GM21619 (cell line): ENCODE measurements around the gene SGO2.
A peak's percentile ranks its signal among the peaks of the same experiment; 100 is the strongest.

ENCODE experiments used
- ATAC-seq: cut with Tn5 transposase; IDR thresholded peaks from one replicate; pipeline ENCODE4 v1.9.1; 2021; ENCODE audit not compliant: unreplicated experiment

The SGO2 gene, protein sequence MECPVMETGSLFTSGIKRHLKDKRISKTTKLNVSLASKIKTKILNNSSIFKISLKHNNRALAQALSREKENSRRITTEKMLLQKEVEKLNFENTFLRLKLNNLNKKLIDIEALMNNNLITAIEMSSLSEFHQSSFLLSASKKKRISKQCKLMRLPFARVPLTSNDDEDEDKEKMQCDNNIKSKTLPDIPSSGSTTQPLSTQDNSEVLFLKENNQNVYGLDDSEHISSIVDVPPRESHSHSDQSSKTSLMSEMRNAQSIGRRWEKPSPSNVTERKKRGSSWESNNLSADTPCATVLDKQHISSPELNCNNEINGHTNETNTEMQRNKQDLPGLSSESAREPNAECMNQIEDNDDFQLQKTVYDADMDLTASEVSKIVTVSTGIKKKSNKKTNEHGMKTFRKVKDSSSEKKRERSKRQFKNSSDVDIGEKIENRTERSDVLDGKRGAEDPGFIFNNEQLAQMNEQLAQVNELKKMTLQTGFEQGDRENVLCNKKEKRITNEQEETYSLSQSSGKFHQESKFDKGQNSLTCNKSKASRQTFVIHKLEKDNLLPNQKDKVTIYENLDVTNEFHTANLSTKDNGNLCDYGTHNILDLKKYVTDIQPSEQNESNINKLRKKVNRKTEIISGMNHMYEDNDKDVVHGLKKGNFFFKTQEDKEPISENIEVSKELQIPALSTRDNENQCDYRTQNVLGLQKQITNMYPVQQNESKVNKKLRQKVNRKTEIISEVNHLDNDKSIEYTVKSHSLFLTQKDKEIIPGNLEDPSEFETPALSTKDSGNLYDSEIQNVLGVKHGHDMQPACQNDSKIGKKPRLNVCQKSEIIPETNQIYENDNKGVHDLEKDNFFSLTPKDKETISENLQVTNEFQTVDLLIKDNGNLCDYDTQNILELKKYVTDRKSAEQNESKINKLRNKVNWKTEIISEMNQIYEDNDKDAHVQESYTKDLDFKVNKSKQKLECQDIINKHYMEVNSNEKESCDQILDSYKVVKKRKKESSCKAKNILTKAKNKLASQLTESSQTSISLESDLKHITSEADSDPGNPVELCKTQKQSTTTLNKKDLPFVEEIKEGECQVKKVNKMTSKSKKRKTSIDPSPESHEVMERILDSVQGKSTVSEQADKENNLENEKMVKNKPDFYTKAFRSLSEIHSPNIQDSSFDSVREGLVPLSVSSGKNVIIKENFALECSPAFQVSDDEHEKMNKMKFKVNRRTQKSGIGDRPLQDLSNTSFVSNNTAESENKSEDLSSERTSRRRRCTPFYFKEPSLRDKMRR

DNA sequence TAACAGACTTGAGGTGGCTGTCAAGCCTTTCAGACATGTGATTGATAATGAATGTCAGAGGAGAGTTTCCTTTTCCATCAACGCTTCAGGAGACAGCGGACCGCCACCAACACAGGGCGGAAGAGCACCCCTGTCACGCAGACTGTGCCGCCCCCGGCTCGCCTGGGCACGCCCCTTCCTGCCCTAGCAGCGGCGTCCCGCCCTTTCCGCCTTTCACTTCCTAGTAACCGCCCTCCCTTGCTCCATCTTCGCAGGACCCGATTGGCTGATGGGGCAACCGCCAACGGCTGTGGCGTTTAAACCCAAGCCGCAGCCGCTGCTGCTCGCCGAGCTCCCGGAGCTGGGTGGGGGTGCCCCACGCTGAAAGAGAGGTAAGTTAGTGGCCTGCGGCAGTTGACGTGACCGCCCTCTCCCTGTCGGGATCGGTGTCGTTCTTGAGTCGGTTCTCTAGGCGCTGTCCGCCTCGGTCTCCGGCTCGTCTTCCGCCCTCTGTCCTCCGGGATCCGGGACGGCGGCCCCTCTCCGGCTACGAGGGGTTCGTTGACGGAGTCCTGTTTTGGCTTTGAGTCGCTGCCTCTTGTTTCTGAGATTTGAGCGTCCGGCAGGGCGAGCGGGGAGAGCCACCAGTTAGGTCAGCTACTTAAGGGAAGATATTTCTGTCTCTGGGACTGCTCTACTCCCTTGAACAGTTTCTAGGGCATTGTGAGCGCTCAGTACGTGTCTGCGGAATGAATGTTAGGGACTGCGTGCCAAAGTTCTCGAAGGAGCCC, at the start of gene SGO2:
Gene SGO2 (plus strand): TSS at position 326 of the 770 bp plus-strand sequence. CDS start 6,769 bp downstream, outside the sequence.
- ATAC-seq: peak; percentile 100

DNA sequence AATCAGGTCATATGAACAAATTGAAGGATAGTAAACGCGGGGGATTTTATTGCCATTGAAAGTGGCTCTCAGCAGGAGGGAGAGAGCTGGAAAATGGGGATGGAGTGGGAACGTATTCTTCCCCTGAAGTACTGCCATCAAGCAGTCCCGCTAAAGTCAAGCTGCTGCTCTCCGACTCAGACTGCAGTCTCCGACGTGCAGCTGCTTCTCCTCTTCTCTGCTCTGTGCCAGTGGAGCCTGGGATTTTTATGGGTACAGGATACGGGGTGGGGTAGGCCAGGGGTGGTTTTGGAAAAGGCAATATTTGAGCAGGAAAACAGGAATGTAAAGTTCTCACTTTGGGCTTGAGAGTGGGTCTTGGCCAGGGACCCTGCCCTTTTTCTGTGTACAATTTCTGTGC, 49.2 kb upstream of the SGO2 start:
- ATAC-seq: no peak

DNA sequence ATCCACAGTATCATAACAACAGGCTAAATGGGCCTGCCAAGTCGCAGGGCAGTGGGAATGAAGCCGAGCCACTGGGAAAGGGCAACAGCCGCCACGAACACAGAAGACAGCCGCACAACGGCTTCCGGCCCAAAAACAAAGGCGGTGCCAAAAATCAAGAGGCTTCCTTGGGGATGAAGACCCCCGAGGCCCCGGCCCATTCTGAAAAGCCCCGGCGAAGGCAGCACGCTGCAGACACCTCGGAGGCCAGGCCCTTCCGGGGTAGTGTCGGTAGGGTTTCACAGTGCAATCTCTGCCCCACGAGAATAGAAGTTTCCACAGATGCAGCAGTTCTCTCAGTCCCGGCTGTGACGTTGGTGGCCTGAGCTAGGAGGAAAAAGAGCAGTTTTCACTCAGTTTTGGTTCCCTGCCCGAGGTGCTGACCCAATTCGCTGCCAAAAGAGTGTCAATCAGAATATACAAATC, 48.3 kb upstream of the SGO2 start:
- no peak for ATAC-seq

DNA sequence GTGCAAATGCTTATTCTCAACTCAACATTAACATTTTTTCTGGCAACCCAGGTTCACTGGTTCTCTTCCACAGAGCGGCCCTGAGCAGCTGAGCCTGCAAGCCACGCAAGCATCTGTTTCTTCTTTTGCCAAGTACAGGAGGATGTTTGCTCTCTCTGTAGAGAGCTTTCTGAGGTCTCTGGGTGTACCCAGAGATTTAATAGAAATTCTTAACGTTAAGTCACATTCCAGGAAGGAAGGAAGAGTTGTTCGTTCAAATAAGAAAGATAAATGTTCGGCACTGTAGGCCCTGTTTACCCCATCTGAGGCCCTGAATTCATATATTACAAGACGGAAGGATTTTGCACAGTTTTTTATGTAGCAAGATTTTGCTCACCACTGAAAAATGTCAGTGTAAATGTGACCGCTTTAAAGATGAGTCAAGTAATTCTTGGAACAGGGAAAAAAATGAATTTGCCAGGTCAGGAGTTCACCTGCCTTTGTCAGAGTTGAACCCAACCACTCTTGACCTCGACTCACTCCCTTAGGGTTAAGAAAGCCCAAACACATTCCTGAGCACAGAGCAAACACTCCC, 46.2 kb upstream of the SGO2 start:
- no peak for ATAC-seq

DNA sequence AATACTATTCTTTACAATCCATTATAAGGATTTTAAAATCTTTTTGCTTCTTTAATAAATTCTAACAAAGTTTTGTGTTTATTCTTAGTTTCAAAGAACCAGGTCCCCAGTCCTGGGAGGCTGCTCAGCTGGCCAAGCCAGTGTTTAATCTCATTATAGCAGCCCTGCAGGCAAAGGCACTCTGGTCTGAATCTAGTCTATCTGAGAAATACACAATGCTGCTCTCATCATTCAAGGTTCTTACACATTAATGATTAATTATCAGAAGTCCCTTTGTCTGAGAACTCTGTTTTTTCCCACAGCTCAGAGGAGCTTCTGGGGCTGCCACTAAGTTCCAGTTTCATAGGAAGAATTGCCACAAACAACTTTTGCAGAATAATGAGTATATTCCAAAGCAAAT, 43.8 kb upstream of the SGO2 start:
- peak; percentile 69 for ATAC-seq

DNA sequence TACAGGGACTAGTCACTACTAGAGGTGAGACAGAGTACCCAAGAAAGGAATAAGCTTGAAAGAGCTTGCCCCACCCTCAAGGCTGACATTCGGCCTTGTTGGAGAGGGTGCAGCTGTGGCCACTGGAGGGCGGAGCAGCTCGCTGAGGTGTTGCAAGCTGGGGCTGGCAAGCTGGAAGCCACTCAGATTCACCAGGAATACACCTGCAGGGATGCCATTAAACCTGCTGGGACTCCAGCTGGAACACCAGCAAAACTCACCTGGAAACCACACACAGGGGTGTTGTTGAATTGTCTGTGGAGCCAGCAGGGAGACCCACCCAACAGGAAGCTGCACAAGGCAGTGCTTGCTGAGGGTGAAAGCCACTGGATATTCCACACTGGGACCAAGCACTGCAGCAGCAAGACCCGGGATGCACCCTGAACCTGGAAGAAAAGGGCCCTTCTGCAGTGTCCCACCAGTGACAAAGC, 42.2 kb upstream of the SGO2 start:
- peak; percentile 46 for ATAC-seq

DNA sequence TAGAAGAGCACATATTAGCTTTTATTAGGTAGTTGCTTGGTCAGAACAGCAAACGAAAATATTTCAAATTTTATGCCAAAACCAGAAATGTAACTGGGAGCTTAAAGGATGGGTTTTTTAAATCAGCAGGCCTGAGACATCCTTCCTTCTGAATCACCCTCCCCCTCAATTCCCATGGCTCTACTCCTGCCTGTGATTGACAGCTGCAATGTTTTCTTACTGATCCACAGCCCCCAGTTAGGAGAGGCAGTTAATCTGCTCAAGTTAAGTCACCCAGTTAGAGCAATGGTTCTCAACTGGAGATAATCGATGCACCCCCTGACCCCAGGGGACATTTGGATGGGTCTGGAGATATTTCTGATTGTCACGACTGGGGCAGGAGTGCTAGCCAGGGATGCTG, 41.1 kb upstream of the SGO2 start:
- no peak for ATAC-seq

DNA sequence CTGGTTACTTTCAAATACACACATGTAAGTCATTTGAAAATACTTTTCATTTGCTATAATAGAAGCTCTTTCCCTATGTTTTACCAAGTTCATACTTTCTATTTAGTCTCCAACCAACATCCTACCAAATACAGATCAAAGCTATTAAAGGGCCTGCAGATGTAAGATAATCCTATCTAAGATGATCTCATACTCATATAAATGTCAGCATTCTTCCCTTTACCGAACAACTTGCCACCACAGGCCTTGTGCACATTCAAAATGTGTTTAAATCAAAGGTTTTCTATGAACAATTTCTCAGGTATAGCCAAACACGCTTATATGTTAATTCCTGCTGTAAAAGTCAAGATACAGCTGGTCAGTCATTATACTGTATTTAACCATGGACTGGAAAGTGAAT, 39.5 kb upstream of the SGO2 start:
- ATAC-seq: no peak

DNA sequence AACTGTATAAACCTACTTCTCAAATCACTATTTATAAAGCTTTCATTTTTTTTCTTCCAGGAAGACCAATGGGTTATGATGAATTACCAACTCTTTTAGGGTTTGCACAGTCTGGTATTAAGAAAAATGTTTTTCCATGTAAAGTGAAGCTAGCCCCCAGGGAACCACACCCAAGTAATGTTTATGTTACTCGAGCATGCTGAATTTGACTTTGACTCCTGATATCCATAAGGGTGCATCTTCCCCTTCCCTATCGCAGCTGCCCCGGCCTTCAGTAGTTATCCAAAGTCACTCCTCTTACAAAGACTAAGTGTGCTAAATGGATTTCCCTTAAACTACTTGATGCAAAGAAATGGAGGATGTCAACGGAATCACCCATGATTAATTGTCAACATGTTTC, 37.8 kb upstream of the SGO2 start:
- ATAC-seq: no peak

DNA sequence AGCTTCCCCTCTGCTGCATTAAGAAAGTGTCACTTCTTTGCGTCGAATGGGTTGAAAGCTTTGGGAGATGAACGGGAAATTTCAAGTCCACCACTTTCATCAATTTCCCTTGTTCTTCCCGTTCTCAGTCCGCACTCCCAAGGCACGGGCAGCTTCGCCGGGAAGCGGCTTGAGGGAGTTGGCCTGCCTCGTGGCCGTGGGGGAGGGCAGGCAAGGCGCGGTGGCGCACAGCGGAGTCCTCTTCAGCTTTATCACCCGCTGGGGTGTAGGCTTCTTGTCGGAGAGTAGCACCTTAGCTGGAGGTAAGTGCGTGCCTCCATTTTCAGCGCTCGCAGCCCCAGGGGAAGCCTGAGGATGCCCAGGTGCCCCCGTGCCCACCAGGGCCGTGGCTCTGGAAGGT, 36.0 kb upstream of the SGO2 start:
- no peak for ATAC-seq

DNA sequence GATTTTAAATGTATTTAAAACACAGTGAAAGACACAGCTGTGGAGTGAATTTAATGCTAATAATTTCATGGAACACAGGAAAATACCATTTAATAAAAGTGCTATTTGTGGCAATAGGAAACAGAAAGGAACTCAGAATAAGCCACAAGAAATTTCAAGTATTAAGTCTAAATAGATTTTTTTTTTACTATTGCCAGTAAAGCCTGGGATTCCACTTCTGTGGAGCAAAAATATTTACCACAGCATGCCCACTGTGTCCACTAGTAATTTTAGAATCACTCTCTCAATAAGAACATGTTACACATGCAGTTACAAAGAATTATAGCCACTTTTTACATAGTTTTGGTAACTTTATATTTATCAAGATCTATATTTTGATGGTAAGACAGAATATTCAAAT, 33.4 kb upstream of the SGO2 start:
- ATAC-seq: no peak

DNA sequence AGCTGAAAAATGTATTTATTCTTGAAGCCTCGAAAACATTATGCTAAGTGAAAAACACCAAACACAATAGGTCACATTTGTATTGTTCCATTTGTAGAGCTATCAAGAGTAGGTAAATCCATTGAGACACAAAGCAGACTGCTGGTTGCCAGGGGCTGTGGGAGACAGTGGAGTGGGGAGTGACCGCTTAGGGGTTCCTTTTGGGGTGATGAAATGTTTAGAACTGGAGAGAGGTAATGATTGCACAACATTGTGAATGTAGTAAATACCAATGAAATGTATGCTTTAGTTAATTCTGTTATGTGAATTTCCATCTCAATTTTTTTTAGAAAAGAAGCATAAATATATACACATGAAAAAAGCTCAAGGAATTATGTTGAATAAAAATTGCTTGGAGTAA, 32.0 kb upstream of the SGO2 start:
- ATAC-seq: no peak

DNA sequence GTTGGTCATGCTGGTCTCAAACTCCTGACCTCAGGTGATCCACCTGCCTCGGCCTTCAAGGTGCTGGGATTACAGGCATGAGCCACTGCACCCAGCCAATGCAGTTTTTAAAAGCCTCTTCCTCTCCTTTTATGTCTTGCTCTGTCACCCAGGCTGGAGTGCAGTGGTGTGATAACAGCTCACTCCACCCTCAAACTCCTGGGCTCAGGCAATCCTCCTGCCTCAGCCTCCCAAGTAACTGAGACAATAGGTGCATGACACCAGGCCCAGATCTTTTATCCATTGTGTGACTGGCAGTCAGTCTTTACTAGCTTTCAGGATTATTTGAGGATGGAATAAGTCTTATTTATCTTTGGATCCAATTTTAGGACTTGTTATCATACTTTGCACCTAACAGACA, 29.3 kb upstream of the SGO2 start:
- ATAC-seq: no peak

DNA sequence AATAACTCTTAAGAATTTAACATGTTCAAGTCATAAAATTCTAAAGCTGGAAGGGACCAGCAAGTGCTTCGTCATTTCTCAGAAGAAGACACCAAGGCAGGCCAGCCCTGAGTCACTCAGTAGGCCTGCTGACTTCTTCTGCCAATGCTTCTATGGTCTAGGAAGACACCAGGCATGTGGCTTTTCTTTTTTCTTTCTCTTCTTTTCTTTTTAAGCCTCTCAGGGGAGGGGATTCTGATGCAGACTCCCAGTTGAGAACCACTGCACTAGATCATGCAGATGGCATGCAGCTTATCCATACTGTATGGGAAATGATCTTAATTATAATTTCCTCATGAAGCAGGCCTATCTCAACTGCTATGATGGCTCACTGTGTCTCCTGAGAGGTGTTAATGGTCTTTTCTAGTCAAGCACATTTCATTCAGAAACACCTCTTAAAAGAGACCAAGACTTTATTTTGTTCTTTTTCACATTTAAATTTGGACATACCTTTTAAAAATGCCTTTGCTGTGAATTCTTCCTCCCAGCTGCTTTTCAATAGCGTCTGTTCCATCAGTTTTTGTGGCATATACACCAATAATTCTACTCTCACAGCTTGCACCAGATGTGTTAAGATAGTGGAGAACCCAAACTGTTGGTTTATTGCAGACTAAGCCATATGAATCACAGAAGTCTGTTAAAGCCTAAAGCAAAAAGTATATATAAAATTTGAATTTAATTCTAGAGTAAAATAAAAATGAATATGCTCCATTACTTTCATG, 27.4 kb upstream of the SGO2 start:
- no peak for ATAC-seq

DNA sequence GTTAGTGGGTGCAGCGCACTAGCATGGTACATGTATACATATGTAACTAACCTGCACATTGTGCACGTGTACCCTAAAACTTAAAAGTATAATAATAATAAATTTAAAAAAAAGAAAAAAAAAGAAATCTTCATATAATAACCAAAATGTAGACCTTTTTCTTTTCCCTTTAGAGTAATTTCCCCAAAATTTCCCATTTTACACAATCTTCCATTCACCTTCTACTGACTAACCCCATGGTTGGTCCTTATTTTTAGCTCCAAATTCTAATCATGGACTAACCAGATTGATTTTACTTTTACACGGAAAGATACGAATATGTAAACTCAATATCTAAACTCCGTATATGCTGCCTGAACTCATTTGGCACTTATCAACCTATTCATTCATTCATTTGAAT, 23.8 kb upstream of the SGO2 start:
- no peak for ATAC-seq

DNA sequence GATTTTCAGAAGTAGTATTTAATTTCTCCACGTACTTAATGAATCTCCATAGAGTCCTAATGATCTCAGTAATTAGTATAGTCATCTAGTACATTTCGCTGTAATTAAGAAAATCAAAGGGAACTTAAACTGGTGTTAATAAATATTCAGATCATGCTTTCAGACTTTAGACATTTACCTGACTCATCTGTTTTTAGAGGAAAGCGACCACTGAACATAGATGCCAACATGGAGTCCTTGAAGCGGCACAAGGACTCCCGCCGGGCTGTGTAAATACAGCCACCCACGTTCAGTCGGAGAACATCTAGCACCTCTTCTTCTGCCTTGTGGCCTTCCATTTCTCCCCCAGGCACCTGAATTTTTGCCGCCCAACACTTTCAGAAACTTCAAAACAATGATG, 19.3 kb upstream of the SGO2 start:
- ATAC-seq: no peak

DNA sequence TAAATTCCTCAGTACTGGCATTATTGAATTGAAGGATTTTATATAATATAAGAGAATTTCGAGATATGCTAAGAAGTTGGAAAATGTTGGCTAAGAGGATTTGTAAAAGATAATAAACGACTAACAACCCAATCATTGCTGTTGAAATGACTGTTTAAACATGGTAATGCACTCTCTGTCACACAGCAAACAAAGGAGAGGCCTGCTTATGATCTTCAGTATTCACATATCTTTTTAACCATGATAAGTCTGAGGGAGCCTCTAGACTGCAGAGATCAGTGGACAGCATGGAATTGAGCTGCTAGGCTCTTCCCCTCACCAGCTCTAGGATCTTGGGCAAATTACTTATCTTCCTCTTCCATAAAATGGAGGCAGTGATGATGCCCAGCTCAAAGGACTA, 18.8 kb upstream of the SGO2 start:
- ATAC-seq: no peak

DNA sequence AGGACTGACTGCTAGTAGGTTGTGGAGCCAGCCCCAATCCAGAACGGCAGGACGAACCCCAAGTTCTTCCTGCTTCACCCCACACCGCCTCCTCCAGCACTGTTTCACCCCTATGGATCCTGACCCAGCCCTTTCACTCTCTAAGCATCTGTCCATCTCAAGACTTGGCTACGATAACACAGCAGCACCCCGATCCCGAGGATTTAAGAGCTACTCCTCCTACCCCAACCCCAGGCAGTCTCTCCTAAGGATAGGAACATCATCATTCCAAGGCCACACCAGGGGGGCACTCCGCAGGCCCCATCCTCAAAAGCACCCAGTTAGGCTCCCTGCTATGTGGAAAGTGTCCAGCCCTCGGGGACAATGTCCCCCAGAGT, 16.8 kb upstream of the SGO2 start:
- peak; percentile 3 for ATAC-seq
